Limb (tissue), 2 donors: ENCODE data around the gene SLC39A11.
A peak's percentile ranks its signal among the peaks of the same experiment; 100 is the strongest.

Experiments used
- DNase-seq, 2 donors: peaks; one replicate each; pipeline ENCODE4 v3.0.0-alpha.2; 2016; ENCODE audit errors: extremely low spot score in 2 of 2

SLC39A11 gene

GRCh38 chr17:73043686-73044581 is 48.6 kb downstream of the SLC39A11 start:
- no peak for DNase-seq

DNA sequence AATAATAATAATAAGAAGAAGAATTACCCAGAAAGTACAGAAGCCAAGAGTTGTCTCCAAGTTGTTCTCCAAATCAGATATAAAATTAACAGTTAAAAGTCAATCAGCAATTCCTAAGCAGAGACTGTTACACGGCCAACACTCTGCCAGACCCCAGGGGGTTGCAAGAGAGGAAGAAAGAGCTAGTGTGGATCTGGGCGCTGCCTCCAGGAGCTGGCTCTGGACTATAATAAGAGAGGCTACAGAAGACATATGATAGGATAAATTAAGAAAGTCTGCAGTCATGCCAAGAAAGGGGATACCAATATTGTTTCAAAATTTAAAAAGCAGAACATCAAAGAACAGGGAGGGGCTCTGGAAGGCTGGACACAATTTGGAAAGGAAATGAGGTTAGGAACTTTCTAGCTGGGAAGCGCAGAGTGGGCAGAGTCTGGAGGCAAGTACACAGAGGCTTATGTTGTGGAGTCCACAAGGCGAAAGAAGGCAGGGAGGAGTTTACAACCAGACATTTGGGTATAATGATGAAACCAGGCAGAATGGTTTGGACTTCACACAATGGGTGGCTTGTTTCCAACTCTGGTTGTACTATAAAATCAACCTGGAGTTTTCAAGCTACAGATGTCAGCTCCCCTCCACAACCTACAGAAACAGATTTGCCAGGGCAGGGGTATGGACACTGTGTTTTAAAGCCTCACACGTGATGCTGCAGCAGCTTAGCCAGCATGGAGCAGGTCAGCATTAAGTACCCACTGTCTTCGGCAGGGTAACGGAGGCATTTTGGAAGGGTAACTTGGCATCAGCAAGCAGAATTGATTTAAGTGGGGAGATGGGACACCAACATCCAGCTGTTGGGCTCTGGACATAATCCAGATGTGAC is 49.4 kb downstream of the SLC39A11 start:
- peak in 1 of 2 donors; percentile 35 for DNase-seq

GRCh38 chr17:73042225-73042624 is 50.3 kb downstream of the SLC39A11 start:
- DNase-seq: no peak

DNA sequence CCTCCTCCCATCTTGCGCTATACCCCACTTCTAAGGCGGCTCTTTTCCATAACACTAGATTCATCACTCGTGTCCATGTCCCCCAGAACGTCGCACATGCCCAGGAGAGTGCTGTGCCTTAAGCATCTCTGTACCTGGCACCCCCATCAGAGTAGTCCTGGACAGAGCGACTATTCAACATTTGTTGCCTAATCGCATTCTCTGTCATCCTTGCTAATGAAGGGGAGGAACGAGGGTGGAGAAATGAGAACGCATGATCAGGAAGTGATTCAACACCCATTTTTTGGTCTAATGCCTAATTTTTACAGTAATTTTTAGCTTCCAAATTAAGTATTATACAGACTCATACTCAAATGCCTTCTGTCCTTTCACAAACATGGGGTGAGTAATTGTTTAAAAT is 53.2 kb downstream of the SLC39A11 start:
- DNase-seq: no peak

DNA sequence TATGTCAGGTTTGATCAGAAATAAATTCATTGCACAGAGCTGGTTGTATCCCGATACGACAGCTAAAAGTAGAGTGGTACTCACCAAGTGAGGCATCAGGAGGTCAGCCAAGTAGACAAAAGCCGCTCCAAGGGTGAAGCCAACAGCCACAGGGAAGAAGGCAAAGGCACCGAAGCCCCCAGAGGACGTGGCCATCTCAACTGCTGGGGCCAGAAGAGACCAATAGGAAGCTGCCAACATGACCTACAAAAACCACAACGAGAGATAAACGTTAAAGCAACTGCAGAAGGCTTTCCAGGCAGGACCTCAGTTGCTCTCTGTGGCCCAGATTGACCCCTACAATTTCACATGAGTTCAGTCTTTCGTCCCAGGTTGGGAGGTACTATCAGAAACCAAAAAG is 61.0 kb downstream of the SLC39A11 start:
- DNase-seq: no peak

GRCh38 chr17:73030995-73031394 is 61.5 kb downstream of the SLC39A11 start:
- no peak for DNase-seq

GRCh38 chr17:73030501-73030921 is 62.0 kb downstream of the SLC39A11 start:
- peak; percentile 44 to 58 for DNase-seq

GRCh38 chr17:73029991-73030390 is 62.5 kb downstream of the SLC39A11 start:
- no peak for DNase-seq

- no peak for DNase-seq
These were observed 63.5 kb downstream of the SLC39A11 start for GRCh38 chr17:73029021-73029420.

DNA sequence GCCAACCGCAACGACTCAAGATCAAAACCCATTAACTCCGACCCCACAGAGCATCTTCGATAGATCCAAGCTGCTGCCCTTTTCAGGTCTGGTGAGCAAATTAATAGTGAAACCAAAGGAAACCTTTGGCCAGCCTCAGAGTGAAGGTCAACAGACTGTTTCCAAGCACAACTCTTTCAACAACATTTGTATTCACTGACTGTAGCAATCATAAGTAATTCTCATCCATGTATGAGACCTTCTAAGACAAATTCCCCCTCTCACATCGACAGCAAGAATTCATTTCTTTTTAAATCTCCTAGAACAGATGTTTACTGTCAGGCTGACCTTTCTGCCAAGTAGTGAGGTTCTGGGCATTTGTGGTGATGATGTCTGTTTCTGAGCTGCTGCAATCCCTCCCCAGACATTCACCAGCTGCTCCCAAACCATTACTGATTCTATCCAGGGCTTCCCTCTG is 64.2 kb downstream of the SLC39A11 start:
- DNase-seq: peak in 1 of 2 donors; percentile 21

- peak in 1 of 2 donors; percentile 6 for DNase-seq
These were observed 65.3 kb downstream of the SLC39A11 start for GRCh38 chr17:73027130-73027741.

- DNase-seq: no peak
These were observed 67.4 kb downstream of the SLC39A11 start for GRCh38 chr17:73025041-73025560.

DNA sequence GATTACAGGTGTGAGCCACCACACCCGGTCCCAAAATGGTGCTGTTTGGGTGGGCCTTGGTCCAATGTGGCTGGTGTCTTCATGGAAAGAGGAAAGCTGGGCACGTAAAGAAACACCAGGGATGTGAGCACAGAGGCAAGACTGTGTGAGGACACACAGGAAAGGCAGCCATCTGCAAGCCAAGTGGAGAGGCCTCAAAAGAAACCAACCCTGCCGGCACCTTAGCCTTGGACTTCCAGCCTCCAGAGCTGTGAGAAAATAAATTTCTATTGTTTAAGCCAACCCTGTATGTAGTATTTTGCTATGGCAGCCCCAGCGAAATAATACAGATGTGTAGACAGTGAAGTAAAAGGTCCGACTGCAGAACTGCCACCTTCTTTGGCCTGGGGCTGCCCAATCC is 68.7 kb downstream of the SLC39A11 start:
- DNase-seq: no peak

- DNase-seq: no peak
These were observed 69.8 kb downstream of the SLC39A11 start for GRCh38 chr17:73022694-73023093.

- DNase-seq: no peak
These were observed 70.7 kb downstream of the SLC39A11 start for GRCh38 chr17:73021771-73022170.

- no peak for DNase-seq
These were observed 72.4 kb downstream of the SLC39A11 start for GRCh38 chr17:73020110-73020509.

DNA sequence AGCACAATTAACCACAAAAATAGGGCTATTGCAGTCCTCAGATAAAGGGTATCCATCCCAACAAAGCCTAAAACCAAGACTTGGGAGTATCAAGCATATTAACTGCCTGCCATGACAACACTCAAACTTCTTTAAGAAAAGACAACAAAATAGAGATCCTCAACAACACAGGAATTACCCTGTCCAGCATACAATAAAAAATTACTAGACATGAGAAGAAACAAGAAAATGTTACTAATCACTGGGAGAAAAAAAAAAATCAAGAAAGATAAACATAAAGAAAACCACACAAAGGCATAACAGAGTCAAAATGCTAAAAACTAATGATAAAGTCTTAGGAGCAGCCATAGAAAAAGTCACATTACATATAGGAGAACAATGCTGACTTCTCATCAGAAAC is 73.9 kb downstream of the SLC39A11 start:
- no peak for DNase-seq

- no peak for DNase-seq
These were observed 74.8 kb downstream of the SLC39A11 start for GRCh38 chr17:73017658-73018057.

GRCh38 chr17:73015722-73016276 is 76.7 kb downstream of the SLC39A11 start:
- DNase-seq: no peak

- peak in 1 of 2 donors; percentile 3 for DNase-seq
These were observed 78.4 kb downstream of the SLC39A11 start for GRCh38 chr17:73013816-73014663.
